Measurements from ENCODE around the gene ISY1. TPM values are rescaled to one million over a fixed set of nuclear protein-coding genes. Genes with fewer than 3 reads are reported as not detected.

ISY1 gene
- total RNA-seq, 1 experiment from 2014 or later: 43.6 TPM

DNA sequence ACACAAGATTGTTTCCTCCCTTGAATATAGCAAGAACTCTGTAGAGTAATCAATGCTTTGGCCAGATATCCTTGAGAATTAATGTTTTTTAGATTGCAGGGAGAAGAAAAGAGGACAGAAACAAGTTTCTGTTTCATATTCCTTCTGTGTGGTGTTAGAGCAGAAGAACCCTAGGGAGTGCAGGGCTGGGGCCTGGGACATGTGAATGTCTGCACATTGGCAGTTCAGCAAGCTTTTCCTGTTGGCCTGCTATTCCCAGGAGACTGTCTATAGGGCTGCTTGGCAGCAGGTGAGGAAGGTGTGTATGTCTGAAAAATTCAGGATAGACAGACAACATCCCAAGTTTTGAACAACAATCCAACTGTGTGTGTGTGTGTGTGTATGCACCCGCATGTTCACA lies 36.5 kb upstream of the ISY1 start:
- H3K4me3 ChIP-seq (replicated peaks in 1 of 2; ENCODE audit: low read depth in 1 of 2, low read length in 2 of 2): no peak overlapping the region
- H3K27ac ChIP-seq (ENCODE audit: low read depth, low read length): no peak overlapping the region
- H3K79me2 ChIP-seq (ENCODE audit: insufficient read depth, low read length): no peaks in the 10 kb centered on the region
- TF ChIP-seq RAD21 (IDR thresholded peaks at IDR 0.05; ENCODE audit: low read depth) (no peak), EGR1 (IDR thresholded peaks at IDR 0.05; ENCODE audit: low read depth) (no peak), CEBPB (IDR thresholded peaks at IDR 0.05; ENCODE audit: low read depth) (no peak), SP1 (IDR thresholded peaks at IDR 0.05; ENCODE audit: low read depth) (no peak), ZFX (IDR thresholded peaks at IDR 0.05) (no peak), SRF (IDR thresholded peaks at IDR 0.05; ENCODE audit: low read depth) (no peak), EZH2 (IDR thresholded peaks at IDR 0.05) (no peak), CBX3 (IDR thresholded peaks at IDR 0.05; ENCODE audit: low read depth) (no peak), POLR2A (IDR thresholded peaks at IDR 0.05; ENCODE audit: borderline replicate concordance, extremely low read depth, insufficient read depth, insufficient read length) (no peak), SIN3A (IDR thresholded peaks at IDR 0.05; ENCODE audit: low read depth) (no peak), YY1 (IDR thresholded peaks at IDR 0.05; ENCODE audit: extremely low read depth, insufficient replicate concordance, low read depth, low read length) (no peak), POLR2AphosphoS5 (IDR thresholded peaks at IDR 0.05; ENCODE audit: low read depth, low read length) (no peak), ZNF274 (IDR thresholded peaks at IDR 0.05; ENCODE audit: low read depth, low read length) (no peak), TCF7L2 (IDR thresholded peaks at IDR 0.05; ENCODE audit: borderline replicate concordance, extremely low read depth, insufficient read depth, insufficient read length) (no peak), EZH2phosphoT487 (IDR thresholded peaks at IDR 0.05; ENCODE audit: borderline replicate concordance) (no peak), JUND (IDR thresholded peaks at IDR 0.05) (no peak)
- TF ChIP-seq, protein P1, sequence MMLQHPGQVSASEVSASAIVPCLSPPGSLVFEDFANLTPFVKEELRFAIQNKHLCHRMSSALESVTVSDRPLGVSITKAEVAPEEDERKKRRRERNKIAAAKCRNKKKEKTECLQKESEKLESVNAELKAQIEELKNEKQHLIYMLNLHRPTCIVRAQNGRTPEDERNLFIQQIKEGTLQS (IDR thresholded peaks at IDR 0.05): no peak
- TF ChIP-seq, protein P2, sequence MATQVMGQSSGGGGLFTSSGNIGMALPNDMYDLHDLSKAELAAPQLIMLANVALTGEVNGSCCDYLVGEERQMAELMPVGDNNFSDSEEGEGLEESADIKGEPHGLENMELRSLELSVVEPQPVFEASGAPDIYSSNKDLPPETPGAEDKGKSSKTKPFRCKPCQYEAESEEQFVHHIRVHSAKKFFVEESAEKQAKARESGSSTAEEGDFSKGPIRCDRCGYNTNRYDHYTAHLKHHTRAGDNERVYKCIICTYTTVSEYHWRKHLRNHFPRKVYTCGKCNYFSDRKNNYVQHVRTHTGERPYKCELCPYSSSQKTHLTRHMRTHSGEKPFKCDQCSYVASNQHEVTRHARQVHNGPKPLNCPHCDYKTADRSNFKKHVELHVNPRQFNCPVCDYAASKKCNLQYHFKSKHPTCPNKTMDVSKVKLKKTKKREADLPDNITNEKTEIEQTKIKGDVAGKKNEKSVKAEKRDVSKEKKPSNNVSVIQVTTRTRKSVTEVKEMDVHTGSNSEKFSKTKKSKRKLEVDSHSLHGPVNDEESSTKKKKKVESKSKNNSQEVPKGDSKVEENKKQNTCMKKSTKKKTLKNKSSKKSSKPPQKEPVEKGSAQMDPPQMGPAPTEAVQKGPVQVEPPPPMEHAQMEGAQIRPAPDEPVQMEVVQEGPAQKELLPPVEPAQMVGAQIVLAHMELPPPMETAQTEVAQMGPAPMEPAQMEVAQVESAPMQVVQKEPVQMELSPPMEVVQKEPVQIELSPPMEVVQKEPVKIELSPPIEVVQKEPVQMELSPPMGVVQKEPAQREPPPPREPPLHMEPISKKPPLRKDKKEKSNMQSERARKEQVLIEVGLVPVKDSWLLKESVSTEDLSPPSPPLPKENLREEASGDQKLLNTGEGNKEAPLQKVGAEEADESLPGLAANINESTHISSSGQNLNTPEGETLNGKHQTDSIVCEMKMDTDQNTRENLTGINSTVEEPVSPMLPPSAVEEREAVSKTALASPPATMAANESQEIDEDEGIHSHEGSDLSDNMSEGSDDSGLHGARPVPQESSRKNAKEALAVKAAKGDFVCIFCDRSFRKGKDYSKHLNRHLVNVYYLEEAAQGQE (IDR thresholded peaks at IDR 0.05; ENCODE audit: low read depth): no peak
- no peaks in the 10 kb centered on the region for H3K36me3 ChIP-seq (ENCODE audit: control insufficient read depth in 1 of 2, insufficient read depth in 2 of 2, low read length in 2 of 2)
- no peak overlapping the region for H3K4me2 ChIP-seq (ENCODE audit: low read length)
- H3K27me3 ChIP-seq (ENCODE audit: insufficient read depth, low read length): no peaks in the 10 kb centered on the region
- H3K9ac ChIP-seq (ENCODE audit: low read length): no peak overlapping the region
- BruUV-seq (replicated peaks): no TSS peak
- peaks cover 0 to 7% of the 10 kb centered on the region in 2 experiments; a peak in 2 of 4 replicates for H3K4me1 ChIP-seq (ENCODE audit: control insufficient read depth in 1 of 2, insufficient read depth in 2 of 2, low read length in 2 of 2)
- ChIA-PET CTCF (no interaction called here), RAD21 (ENCODE audit: low non-redundant PET in 1 of 2, low total read pairs in 2 of 2, uncharacterized antibody in 2 of 2, unreplicated experiment in 2 of 2) (no interaction called here), POLR2A (interaction anchor here (1.4 kb wide), 1 partner anchor 13 kb away, joined by 4 read pairs; the partner anchor contains the start of gene CNBP)
- H3K9me3 ChIP-seq (ENCODE audit: control insufficient read depth in 1 of 2, insufficient read depth in 1 of 2, low read depth in 1 of 2, low read length in 2 of 2): no peaks in the 10 kb centered on the region
- no peak for DNase-seq (ENCODE audit: low read depth, low spot score)
- no peak for ATAC-seq
- H2AFZ ChIP-seq (ENCODE audit: low read depth, low read length, poor library complexity, severe bottlenecking): no peak overlapping the region
- intact Hi-C loops (cut with micrococcal nuclease): no loop called here
- H3K9me2 ChIP-seq (ENCODE audit: insufficient read depth): no peaks in the 10 kb centered on the region
- no peaks in the 10 kb centered on the region for H4K20me1 ChIP-seq (ENCODE audit: insufficient read depth)

Data from HCT116 (cell line).